Stimulated activated CD4-positive, alpha-beta T cell treated with anti-CD3 and anti-CD28 coated beads, Interleukin-15, amount 100 ng/mL, for 1 hour (primary cell): ENCODE data around the gene HMX1.

Source experiments
- DNase-seq, 2 donors: peaks; one replicate each; pipeline ENCODE4 v3.0.0-alpha.2; 2020; ENCODE audit warnings: low read depth in 1 of 2, low spot score in 1 of 2

HMX1 gene

GRCh38 chr4:8893227-8893623 is 21.6 kb upstream of the HMX1 start:
- DNase-seq: no peak

- DNase-seq: no peak
These were observed 21.1 kb upstream of the HMX1 start for GRCh38 chr4:8892556-8893226.

GRCh38 chr4:8891646-8892555 is 20.3 kb upstream of the HMX1 start:
- DNase-seq: no peak

GRCh38 chr4:8891255-8891645 is 19.6 kb upstream of the HMX1 start:
- no peak for DNase-seq

- DNase-seq: no peak
These were observed 17.2 kb upstream of the HMX1 start for GRCh38 chr4:8888856-8889255.

- DNase-seq: no peak
These were observed 15.2 kb upstream of the HMX1 start for GRCh38 chr4:8886612-8887406.

GRCh38 chr4:8882239-8882638 is 10.6 kb upstream of the HMX1 start:
- DNase-seq: no peak

GRCh38 chr4:8880851-8881250 is 9.2 kb upstream of the HMX1 start:
- DNase-seq: no peak

GRCh38 chr4:8879574-8879973 is 7.9 kb upstream of the HMX1 start:
- DNase-seq: no peak

- DNase-seq: no peak
These were observed 6.8 kb upstream of the HMX1 start for GRCh38 chr4:8878421-8878820.

- no peak for DNase-seq
These were observed 6.1 kb upstream of the HMX1 start for GRCh38 chr4:8877780-8878040.

GRCh38 chr4:8876982-8877779 is 5.5 kb upstream of the HMX1 start:
- no peak for DNase-seq

GRCh38 chr4:8874896-8875680 is 3.4 kb upstream of the HMX1 start:
- DNase-seq: no peak

GRCh38 chr4:8874003-8874895 is 2.6 kb upstream of the HMX1 start:
- DNase-seq: no peak

- no peak for DNase-seq
These were observed 1.0 kb upstream of the HMX1 start for GRCh38 chr4:8872402-8873291.

- DNase-seq: no peak
These were observed 807 bp downstream of the HMX1 start for GRCh38 chr4:8870647-8871416.

GRCh38 chr4:8869898-8870646 is 1.6 kb downstream of the HMX1 start:
- DNase-seq: no peak
